ENCODE data around the gene NRL.

Gene NRL

GRCh38 chr14:24071836-24072430 is 42.8 kb downstream of the NRL start:
- TF ChIP-seq, protein P1, sequence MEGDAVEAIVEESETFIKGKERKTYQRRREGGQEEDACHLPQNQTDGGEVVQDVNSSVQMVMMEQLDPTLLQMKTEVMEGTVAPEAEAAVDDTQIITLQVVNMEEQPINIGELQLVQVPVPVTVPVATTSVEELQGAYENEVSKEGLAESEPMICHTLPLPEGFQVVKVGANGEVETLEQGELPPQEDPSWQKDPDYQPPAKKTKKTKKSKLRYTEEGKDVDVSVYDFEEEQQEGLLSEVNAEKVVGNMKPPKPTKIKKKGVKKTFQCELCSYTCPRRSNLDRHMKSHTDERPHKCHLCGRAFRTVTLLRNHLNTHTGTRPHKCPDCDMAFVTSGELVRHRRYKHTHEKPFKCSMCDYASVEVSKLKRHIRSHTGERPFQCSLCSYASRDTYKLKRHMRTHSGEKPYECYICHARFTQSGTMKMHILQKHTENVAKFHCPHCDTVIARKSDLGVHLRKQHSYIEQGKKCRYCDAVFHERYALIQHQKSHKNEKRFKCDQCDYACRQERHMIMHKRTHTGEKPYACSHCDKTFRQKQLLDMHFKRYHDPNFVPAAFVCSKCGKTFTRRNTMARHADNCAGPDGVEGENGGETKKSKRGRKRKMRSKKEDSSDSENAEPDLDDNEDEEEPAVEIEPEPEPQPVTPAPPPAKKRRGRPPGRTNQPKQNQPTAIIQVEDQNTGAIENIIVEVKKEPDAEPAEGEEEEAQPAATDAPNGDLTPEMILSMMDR (conservative IDR thresholded peaks at IDR 0.05; ENCODE audit: control insufficient read depth, insufficient read depth, low read depth, low read length): no peak

GRCh38 chr14:24071144-24071697 is 43.5 kb downstream of the NRL start, which contains the start of gene CPNE6:
TSS of gene CPNE6 (plus strand) at chr14:24071562. CDS start at chr14:24072937, 1,375 bp downstream.
- H3K4me3 ChIP-seq (ENCODE audit: control insufficient read depth, low read depth, low read length): no peak within 1 kb of the TSS
- DNase-seq (ENCODE audit: low read depth): no peak
- TF ChIP-seq, protein P1 (conservative IDR thresholded peaks at IDR 0.05; ENCODE audit: control insufficient read depth, insufficient read depth, low read depth, low read length): no peak

More at GRCh38 chr14:24071836-24072430, 42.8 kb downstream of the NRL start:
- no peak overlapping the region for H3K4me3 ChIP-seq (ENCODE audit: control insufficient read depth, low read depth, low read length)
- no peak for DNase-seq (ENCODE audit: low read depth)

- DNase-seq (ENCODE audit: low read depth): no peak
- TF ChIP-seq, protein P1 (conservative IDR thresholded peaks at IDR 0.05; ENCODE audit: control insufficient read depth, insufficient read depth, low read depth, low read length): no peak
- no peak overlapping the region for H3K4me3 ChIP-seq (ENCODE audit: control insufficient read depth, low read depth, low read length)
Observed at GRCh38 chr14:24070285-24071143, 44.2 kb downstream of the NRL start.

- TF ChIP-seq, protein P1 (conservative IDR thresholded peaks at IDR 0.05; ENCODE audit: control insufficient read depth, insufficient read depth, low read depth, low read length): no peak
- no peak for DNase-seq (ENCODE audit: low read depth)
- H3K4me3 ChIP-seq (ENCODE audit: control insufficient read depth, low read depth, low read length): no peak overlapping the region
Observed at GRCh38 chr14:24069411-24069735, 45.4 kb downstream of the NRL start.

GRCh38 chr14:24068711-24069410 is 45.9 kb downstream of the NRL start:
- DNase-seq (ENCODE audit: low read depth): no peak
- TF ChIP-seq, protein P1 (conservative IDR thresholded peaks at IDR 0.05; ENCODE audit: control insufficient read depth, insufficient read depth, low read depth, low read length): no peak
- H3K4me3 ChIP-seq (ENCODE audit: control insufficient read depth, low read depth, low read length): no peak overlapping the region

Measured in fibroblast of mammary gland (primary cell).